ENCODE data around the gene TBC1D22A. TPM values are rescaled to one million over a fixed set of nuclear protein-coding genes. Genes with fewer than 3 reads are reported as not detected.

The TBC1D22A gene
- total RNA-seq, 1 donor from 2014 or later, result 28.9 TPM

DNA sequence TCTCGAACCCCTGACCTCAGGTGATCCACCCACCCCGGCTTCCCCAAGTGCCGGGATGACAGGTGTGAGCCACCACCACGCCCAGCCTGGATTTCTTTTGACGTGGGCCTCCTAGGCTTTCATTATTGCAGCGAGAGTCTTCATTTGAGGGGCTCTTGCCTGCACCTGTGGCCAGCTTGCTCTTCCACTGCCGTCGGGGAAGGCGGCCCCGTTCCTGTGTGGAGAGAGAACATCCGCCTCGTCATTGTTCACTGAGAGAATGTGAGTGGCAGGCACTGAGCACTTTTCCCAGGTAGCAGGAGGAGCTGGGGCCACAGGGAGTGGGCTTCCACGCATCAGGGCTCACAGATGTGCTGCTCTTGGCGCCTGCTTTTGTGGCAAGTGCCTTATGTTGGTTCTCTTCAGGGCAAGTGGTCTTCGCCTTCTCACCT lies 365.0 kb downstream of the TBC1D22A start:
- no peak for DNase-seq (ENCODE audit: extremely low spot score, unreplicated experiment)
- Mint-ChIP-seq H3K4me3 (ENCODE audit: unreplicated experiment) (no peak overlapping the region), H3K27me3 (ENCODE audit: unreplicated experiment) (no peaks in the 10 kb centered on the region), H3K4me1 (ENCODE audit: unreplicated experiment) (no peaks in the 10 kb centered on the region), H3K36me3 (ENCODE audit: unreplicated experiment) (peaks cover 3% of the 10 kb centered on the region), H3K9me3 (ENCODE audit: unreplicated experiment) (no peaks in the 10 kb centered on the region), H3K27ac (ENCODE audit: unreplicated experiment) (no peak overlapping the region)
- TF ChIP-seq, protein P1, sequence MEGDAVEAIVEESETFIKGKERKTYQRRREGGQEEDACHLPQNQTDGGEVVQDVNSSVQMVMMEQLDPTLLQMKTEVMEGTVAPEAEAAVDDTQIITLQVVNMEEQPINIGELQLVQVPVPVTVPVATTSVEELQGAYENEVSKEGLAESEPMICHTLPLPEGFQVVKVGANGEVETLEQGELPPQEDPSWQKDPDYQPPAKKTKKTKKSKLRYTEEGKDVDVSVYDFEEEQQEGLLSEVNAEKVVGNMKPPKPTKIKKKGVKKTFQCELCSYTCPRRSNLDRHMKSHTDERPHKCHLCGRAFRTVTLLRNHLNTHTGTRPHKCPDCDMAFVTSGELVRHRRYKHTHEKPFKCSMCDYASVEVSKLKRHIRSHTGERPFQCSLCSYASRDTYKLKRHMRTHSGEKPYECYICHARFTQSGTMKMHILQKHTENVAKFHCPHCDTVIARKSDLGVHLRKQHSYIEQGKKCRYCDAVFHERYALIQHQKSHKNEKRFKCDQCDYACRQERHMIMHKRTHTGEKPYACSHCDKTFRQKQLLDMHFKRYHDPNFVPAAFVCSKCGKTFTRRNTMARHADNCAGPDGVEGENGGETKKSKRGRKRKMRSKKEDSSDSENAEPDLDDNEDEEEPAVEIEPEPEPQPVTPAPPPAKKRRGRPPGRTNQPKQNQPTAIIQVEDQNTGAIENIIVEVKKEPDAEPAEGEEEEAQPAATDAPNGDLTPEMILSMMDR (IDR thresholded peaks at IDR 0.05), result no peak

DNA sequence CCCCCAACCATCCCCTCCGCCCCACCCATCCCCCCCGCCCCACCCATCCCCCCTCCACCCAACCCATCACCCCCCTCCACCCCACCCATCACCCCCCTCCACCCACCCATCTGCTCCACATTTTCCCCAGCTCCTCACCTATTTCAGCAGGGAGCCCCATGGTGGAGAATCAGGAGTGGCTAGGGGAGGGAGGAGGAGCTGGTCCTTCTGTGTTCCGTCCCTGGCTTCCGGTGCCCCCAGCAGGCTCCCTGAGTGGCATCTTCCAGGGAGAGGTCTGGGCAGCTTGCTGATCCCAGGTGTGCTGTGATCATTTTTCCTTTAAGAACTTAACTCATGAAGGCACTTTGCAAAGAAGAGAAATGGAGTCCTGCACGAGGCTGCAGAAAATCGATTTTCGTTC lies 365.8 kb downstream of the TBC1D22A start:
- H3K4me3 Mint-ChIP-seq (ENCODE audit: unreplicated experiment), result no peak overlapping the region

DNA sequence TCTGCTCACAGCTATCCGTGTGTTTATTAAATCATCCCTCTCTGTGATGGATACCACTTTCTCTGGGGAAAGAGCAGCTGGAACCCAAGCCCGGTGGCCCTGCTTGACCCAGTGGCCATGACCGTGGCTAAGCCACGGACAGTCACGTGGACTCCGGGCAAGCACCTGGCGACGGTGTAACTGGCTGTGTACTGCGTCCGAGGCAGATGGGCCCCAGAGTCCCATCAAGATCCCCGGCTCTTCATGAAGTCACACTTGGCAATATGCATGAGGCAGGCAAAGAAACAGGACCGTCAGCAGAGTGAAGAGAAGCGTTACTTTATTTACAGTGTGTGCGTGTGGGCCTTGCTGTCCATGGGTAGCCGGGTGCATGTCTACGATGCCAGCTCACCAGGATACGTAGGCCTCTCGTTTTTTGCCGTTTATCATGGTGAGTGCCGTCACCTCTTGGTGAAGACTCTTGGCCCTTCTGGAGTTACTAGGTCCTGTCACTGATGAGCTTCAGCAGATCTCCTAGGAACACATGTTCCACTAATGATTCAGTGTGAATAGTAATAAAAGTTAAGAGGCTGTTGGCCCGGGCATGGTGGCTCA lies 366.3 kb downstream of the TBC1D22A start:
- TF ChIP-seq, protein P1 (IDR thresholded peaks at IDR 0.05), result no peak
- Mint-ChIP-seq H3K9me3 (ENCODE audit: unreplicated experiment) (no peaks in the 10 kb centered on the region), H3K4me3 (ENCODE audit: unreplicated experiment) (no peak overlapping the region), H3K27ac (ENCODE audit: unreplicated experiment) (no peak overlapping the region), H3K36me3 (ENCODE audit: unreplicated experiment) (peaks cover 3% of the 10 kb centered on the region), H3K4me1 (ENCODE audit: unreplicated experiment) (peaks cover under 1% of the 10 kb centered on the region), H3K27me3 (ENCODE audit: unreplicated experiment) (no peaks in the 10 kb centered on the region)
- no peak for DNase-seq (ENCODE audit: extremely low spot score, unreplicated experiment)

More for the DNA sequence above, 365.8 kb downstream of the TBC1D22A start:
- DNase-seq (ENCODE audit: extremely low spot score, unreplicated experiment), result no peak
- Mint-ChIP-seq H3K27ac (ENCODE audit: unreplicated experiment) (no peak overlapping the region), H3K9me3 (ENCODE audit: unreplicated experiment) (no peaks in the 10 kb centered on the region), H3K4me1 (ENCODE audit: unreplicated experiment) (no peaks in the 10 kb centered on the region), H3K36me3 (ENCODE audit: unreplicated experiment) (peaks cover 3% of the 10 kb centered on the region), H3K27me3 (ENCODE audit: unreplicated experiment) (no peaks in the 10 kb centered on the region)
- TF ChIP-seq, protein P1 (IDR thresholded peaks at IDR 0.05), result no peak

DNA sequence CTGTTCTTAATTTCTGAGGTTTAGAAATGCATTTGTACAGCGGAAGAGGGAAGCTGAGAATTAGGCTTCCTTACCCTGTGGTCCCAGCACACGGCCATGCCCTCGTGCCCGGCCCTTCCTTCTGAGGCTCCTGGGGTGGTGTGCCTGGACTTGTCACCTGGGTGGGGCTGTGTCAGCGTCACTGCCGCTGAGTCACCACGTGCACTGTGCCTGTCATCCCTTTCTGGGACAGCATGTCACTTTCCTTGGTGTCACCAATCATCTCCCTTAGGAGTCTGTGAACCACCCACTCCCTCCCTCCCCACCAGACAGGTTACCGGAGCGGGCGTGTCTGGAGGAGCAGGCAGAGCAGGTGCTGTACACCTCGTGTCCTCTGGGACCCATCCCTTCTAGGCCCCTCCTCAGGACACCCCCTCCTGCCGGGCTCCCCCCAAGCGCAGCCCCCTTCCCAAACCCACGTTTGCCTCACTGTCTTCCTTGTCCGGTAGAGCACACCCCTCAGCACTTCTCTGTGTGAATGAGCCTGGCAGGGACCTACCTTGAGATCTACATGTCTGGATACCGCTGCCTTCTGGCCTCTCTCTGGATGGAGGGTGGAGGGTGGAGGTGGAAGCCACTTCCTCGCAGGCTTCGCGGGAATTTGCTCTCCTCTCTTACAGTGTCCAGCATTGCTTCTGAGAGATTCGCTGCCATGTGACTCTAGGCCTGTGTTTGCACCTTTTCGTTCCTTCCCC lies 367.6 kb downstream of the TBC1D22A start:
- DNase-seq (ENCODE audit: extremely low spot score, unreplicated experiment), result no peak
- Mint-ChIP-seq H3K27me3 (ENCODE audit: unreplicated experiment) (no peaks in the 10 kb centered on the region), H3K9me3 (ENCODE audit: unreplicated experiment) (no peaks in the 10 kb centered on the region), H3K27ac (ENCODE audit: unreplicated experiment) (no peak overlapping the region), H3K4me3 (ENCODE audit: unreplicated experiment) (no peak overlapping the region), H3K4me1 (ENCODE audit: unreplicated experiment) (peaks cover 1% of the 10 kb centered on the region), H3K36me3 (ENCODE audit: unreplicated experiment) (peaks cover 3% of the 10 kb centered on the region)
- TF ChIP-seq, protein P1 (IDR thresholded peaks at IDR 0.05), result no peak

DNA sequence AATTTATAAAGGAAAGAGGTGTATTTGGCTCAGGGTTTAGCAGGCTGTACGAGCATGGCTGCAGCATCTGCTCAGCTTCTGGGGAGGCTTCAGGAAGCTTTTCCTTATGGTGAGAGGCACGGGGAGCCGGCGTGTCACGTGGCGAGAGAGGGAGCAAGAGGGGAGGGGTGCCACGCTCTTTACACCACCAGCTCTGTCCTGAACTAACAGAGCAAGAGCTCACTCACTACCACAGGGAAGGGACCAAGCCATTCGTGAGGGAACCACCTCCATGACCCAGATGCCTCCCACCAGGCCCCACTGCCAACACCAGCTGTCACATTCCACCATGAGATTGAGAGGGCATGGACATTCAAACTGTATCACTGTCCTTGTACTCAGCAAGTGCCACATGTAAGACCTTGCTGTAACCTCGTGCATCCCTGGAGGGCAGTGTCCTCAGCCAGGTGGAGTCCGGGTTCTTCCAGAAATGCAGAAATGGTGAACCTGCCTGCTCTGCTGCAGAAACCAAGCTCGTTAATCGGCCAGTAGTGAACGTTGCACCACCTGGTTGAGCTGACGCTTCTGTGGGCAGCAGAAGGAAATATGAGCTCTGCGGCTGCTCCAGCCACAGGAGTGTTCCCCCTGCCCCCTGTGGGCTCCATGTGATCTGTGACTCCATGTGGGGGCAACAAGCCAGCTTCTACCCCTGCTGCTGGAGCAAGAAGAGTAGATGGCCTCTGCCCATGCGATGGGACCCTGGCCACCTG lies 368.6 kb downstream of the TBC1D22A start:
- Mint-ChIP-seq H3K9me3 (ENCODE audit: unreplicated experiment) (no peaks in the 10 kb centered on the region), H3K27ac (ENCODE audit: unreplicated experiment) (no peak overlapping the region), H3K4me1 (ENCODE audit: unreplicated experiment) (peaks cover 1% of the 10 kb centered on the region), H3K4me3 (ENCODE audit: unreplicated experiment) (no peak overlapping the region), H3K27me3 (ENCODE audit: unreplicated experiment) (no peaks in the 10 kb centered on the region), H3K36me3 (ENCODE audit: unreplicated experiment) (peaks cover 3% of the 10 kb centered on the region)
- TF ChIP-seq, protein P1 (IDR thresholded peaks at IDR 0.05), result no peak
- no peak for DNase-seq (ENCODE audit: extremely low spot score, unreplicated experiment)

Measured in osteocyte (in vitro differentiated cells).